A673 (cell line): Measurements from ENCODE around the gene NEK1. TPM values are rescaled to one million over a fixed set of nuclear protein-coding genes. Genes with fewer than 3 reads are reported as not detected.

Experiments
- BruUV-seq: library from RNA; stranded (reverse); fragments of 400-500 nt; replicated peaks from 2 replicates; lab custom pipeline; 2021; lab: Mats Ljungman, UMichigan
- CTCF ChIA-PET: fragments of 300-600 bp; sonication (Branson Sonifier 250); formaldehyde crosslinking; loops from one replicate; lab custom pipeline; 2022; ENCODE audit warnings: antibody characterized with exemption; lab: Charles Lee
- POLR2A ChIA-PET: fragments of 300-600 bp; sonication (Branson Sonifier 250); formaldehyde crosslinking; loops from one replicate; lab custom pipeline; 2022; ENCODE audit warnings: antibody characterized with exemption; ENCODE audit not compliant: low non-redundant PET; lab: Charles Lee
- DNase-seq: peaks from one replicate; pipeline ENCODE4 v3.0.0-alpha.2; 2015; ENCODE audit warnings: low spot score
- H3K27ac ChIP-seq: fragments of 200-600 bp; sonication (generic); 2 replicates; pipeline ENCODE4 v1.5.1; 2016; ENCODE audit warnings: mixed run types, low read depth, mild to moderate bottlenecking, mixed read lengths, antibody characterized with exemption, low read length; ENCODE audit not compliant: poor library complexity, severe bottlenecking
- H3K27me3 ChIP-seq: fragments of 200-600 bp; sonication (generic); replicated peaks from 2 replicates; pipeline ENCODE4 v1.6.1; 2017; ENCODE audit warnings: mixed run types, low read depth, mild to moderate bottlenecking, mixed read lengths, antibody characterized with exemption, low read length; ENCODE audit not compliant: insufficient read depth, poor library complexity
- H3K36me3 ChIP-seq: fragments of 200-600 bp; sonication (generic); 2 replicates; pipeline ENCODE4 v1.6.1; 2016; ENCODE audit warnings: mixed run types, mild to moderate bottlenecking, mixed read lengths, antibody characterized with exemption, low read length; ENCODE audit not compliant: insufficient read depth, poor library complexity, severe bottlenecking
- H3K4me1 ChIP-seq: fragments of 200-600 bp; sonication (generic); 2 replicates; pipeline ENCODE4 v1.6.1; 2017; ENCODE audit warnings: mixed run types, mild to moderate bottlenecking, mixed read lengths, antibody characterized with exemption, low read length; ENCODE audit not compliant: insufficient read depth, poor library complexity, severe bottlenecking
- H3K4me3 ChIP-seq: fragments of 200-600 bp; sonication (generic); 2 replicates; pipeline ENCODE4 v1.5.1; 2016; ENCODE audit warnings: low read depth, mixed run types, mild to moderate bottlenecking, mixed read lengths, low read length; ENCODE audit not compliant: poor library complexity, severe bottlenecking
- H3K9me3 ChIP-seq: fragments of 200-600 bp; sonication (generic); 2 replicates; pipeline ENCODE4 v1.6.1; 2016; ENCODE audit warnings: mixed run types, low read depth, mild to moderate bottlenecking, mixed read lengths, antibody characterized with exemption, low read length; ENCODE audit not compliant: poor library complexity, severe bottlenecking
- EZH2 ChIP-seq: fragments of 200-600 bp; sonication (generic); IDR thresholded peaks from 2 replicates; pipeline ENCODE4 v1.6.1; 2017; ENCODE audit warnings: borderline replicate concordance, low read depth, mild to moderate bottlenecking, mixed read lengths, antibody characterized with exemption, low read length; ENCODE audit not compliant: poor library complexity, severe bottlenecking
- intact Hi-C: fragments of 100-400 bp; cut with micrococcal nuclease; formaldehyde crosslinking; loops from one replicate; pipeline ENCODE4 v1.10.0; 2022; ENCODE audit not compliant: unreplicated experiment
- total RNA-seq: library from RNA; stranded (reverse); gene quantifications from 2 replicates; pipeline ENCODE4 v1.2.3, GENCODE V29; 2021
- TF ChIP-seq, protein P1 (sequence below): fragments of 300-800, 200-600 bp; sonication (generic); conservative IDR thresholded peaks from 2 replicates; pipeline ENCODE4 v1.5.1; 2017; ENCODE audit warnings: low read depth, mild to moderate bottlenecking, antibody characterized with exemption, low read length, moderate library complexity, mixed read lengths

Gene NEK1
- total RNA-seq, 1 experiment from 2014 or later: 12.9 TPM

GRCh38 chr4:169617306-169617705 is 4.9 kb upstream of the NEK1 start:
- CTCF ChIA-PET: no interaction called here
- TF ChIP-seq, protein P1, sequence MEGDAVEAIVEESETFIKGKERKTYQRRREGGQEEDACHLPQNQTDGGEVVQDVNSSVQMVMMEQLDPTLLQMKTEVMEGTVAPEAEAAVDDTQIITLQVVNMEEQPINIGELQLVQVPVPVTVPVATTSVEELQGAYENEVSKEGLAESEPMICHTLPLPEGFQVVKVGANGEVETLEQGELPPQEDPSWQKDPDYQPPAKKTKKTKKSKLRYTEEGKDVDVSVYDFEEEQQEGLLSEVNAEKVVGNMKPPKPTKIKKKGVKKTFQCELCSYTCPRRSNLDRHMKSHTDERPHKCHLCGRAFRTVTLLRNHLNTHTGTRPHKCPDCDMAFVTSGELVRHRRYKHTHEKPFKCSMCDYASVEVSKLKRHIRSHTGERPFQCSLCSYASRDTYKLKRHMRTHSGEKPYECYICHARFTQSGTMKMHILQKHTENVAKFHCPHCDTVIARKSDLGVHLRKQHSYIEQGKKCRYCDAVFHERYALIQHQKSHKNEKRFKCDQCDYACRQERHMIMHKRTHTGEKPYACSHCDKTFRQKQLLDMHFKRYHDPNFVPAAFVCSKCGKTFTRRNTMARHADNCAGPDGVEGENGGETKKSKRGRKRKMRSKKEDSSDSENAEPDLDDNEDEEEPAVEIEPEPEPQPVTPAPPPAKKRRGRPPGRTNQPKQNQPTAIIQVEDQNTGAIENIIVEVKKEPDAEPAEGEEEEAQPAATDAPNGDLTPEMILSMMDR: no peak
- TF ChIP-seq EZH2: no peak
- no peaks in the 10 kb centered on the region for H3K4me1 ChIP-seq
- no peak overlapping the region for H3K4me3 ChIP-seq
- H3K36me3 ChIP-seq: no peaks in the 10 kb centered on the region
- DNase-seq: no peak
- POLR2A ChIA-PET: no interaction called here
- no TSS peak for BruUV-seq
- intact Hi-C loops: loop anchor here (10.0 kb wide), 3 partner anchors 137 to 467 kb away; partner anchors contain the start of genes AADAT and HPF1
- no peaks in the 10 kb centered on the region for H3K9me3 ChIP-seq
- no peaks in the 10 kb centered on the region for H3K27me3 ChIP-seq
- no peak overlapping the region for H3K27ac ChIP-seq

DNA sequence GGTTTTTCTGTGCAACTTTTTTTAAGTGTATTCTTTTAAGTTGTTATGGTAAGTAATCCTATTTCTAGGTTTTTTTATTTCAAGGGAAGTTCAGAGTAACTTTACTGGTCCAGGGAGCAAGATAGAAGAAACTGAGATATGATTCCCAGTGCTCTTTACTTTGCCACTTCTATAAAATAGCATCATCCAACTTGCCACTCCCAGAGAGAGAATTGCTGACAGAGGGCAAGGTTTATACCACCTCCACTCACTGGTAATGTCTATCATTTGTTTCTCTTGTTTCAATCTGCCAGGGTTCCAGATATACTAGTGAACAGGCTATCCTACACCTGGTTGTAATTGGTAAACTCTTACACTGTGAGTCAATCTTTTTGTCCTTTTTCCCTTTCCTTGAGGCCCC is 4.5 kb upstream of the NEK1 start:
- Histone ChIP-seq H3K4me1 (no peaks in the 10 kb centered on the region), H3K27ac (no peak overlapping the region), H3K4me3 (no peak overlapping the region), H3K36me3 (no peaks in the 10 kb centered on the region), H3K9me3 (no peaks in the 10 kb centered on the region), H3K27me3 (no peaks in the 10 kb centered on the region)
- CTCF ChIA-PET: interaction anchor here (1.0 kb wide), 1 partner anchor 1012 kb away, joined by 3 read pairs; no protein-coding TSS in a partner anchor
- TF ChIP-seq EZH2: no peak
- TF ChIP-seq, protein P1: no peak
- DNase-seq: no peak
- POLR2A ChIA-PET: no interaction called here
- BruUV-seq: no TSS peak
- intact Hi-C loops: loop anchor here (10.0 kb wide), 3 partner anchors 138 to 468 kb away; partner anchors contain the start of genes AADAT and HPF1

GRCh38 chr4:169615467-169616106 is 3.2 kb upstream of the NEK1 start:
- ChIA-PET POLR2A (no interaction called here), CTCF (no interaction called here)
- TF ChIP-seq, protein P1: no peak
- no peak for TF ChIP-seq EZH2
- no peak for DNase-seq
- no peak overlapping the region for H3K27ac ChIP-seq
- H3K4me1 ChIP-seq: peaks cover 6% of the 10 kb centered on the region
- intact Hi-C loops: loop anchor here (10.0 kb wide), 3 partner anchors 139 to 469 kb away; partner anchors contain the start of genes AADAT and HPF1
- H3K36me3 ChIP-seq: no peaks in the 10 kb centered on the region
- H3K27me3 ChIP-seq: no peaks in the 10 kb centered on the region
- no TSS peak for BruUV-seq
- no peaks in the 10 kb centered on the region for H3K9me3 ChIP-seq
- no peak overlapping the region for H3K4me3 ChIP-seq
